AG09319 (cell line): ENCODE measurements around the gene TGIF1.
"Not testable (repeated sequence)": the region's sequence is repeated elsewhere in the genome, so short reads cannot be mapped to it uniquely, and the experiment has no call there.

Experiments
- DNase-seq: peaks from one replicate; pipeline ENCODE4 v3.0.0-alpha.2; 2010; ENCODE audit warnings: low read depth; ENCODE audit errors: extremely low read depth
- TF ChIP-seq, protein P1 (sequence below): IDR thresholded peaks from 2 replicates; pipeline ENCODE4 v1.5.1; 2011; ENCODE audit warnings: low read depth, mild to moderate bottlenecking, inconsistent platforms, low read length, moderate library complexity

The TGIF1 gene

GRCh38 chr18:3466872-3467271 lies 16.9 kb downstream of the TGIF1 start:
- TF ChIP-seq, protein P1, sequence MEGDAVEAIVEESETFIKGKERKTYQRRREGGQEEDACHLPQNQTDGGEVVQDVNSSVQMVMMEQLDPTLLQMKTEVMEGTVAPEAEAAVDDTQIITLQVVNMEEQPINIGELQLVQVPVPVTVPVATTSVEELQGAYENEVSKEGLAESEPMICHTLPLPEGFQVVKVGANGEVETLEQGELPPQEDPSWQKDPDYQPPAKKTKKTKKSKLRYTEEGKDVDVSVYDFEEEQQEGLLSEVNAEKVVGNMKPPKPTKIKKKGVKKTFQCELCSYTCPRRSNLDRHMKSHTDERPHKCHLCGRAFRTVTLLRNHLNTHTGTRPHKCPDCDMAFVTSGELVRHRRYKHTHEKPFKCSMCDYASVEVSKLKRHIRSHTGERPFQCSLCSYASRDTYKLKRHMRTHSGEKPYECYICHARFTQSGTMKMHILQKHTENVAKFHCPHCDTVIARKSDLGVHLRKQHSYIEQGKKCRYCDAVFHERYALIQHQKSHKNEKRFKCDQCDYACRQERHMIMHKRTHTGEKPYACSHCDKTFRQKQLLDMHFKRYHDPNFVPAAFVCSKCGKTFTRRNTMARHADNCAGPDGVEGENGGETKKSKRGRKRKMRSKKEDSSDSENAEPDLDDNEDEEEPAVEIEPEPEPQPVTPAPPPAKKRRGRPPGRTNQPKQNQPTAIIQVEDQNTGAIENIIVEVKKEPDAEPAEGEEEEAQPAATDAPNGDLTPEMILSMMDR = no peak
- no peak for DNase-seq

DNA sequence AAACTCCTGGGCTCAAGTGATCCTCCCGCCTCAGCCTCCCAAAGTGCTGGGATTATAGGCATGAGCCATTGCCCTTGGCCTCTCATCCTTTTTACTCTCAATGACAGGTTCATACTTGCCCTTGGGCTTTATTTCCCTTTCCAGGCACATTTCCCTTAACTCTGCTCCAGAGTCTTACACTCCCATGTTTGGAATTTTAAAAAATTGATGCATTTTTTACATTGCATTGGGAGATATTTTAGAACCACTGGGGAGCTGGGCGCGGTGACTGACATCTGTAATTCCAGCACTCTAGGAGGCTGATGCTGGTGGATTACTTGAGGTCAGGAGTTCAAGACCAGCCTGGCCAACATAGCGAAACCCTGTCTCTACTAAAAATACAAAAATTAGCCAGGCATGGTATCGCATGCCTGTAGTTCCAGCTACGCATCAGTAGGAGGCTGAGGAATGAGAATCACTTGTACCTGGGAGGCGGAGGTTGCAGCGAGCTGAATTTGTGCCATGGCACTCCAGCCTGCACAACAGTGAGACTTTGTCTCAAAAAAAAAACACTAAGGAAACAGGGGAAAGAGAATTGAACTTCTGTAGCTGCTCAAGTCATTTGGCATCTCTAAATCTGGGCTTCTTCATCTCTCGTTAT lies 18.2 kb downstream of the TGIF1 start:
- TF ChIP-seq, protein P1 = no peak
- DNase-seq = no peak

DNA sequence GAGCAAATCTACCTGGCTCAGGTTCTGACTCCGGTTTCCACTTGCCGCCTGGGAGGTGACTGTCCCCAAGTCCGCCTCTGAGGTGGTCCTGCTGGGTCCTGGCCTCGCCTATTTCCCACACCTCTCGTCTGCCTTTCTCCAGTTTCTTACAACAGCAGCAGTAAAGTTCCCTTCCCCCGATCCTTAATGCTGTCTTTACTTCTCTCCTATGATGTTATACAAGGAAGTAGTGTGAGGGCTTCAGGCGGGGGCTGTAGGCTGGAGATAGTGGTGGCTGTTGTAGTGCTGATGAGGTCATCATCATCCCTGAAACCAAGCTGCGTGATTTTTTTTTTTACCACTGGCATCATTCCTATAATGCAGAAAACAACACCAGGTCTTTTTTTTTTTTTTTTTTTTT lies 18.9 kb downstream of the TGIF1 start:
- DNase-seq = no peak
- TF ChIP-seq, protein P1 = no peak

DNA sequence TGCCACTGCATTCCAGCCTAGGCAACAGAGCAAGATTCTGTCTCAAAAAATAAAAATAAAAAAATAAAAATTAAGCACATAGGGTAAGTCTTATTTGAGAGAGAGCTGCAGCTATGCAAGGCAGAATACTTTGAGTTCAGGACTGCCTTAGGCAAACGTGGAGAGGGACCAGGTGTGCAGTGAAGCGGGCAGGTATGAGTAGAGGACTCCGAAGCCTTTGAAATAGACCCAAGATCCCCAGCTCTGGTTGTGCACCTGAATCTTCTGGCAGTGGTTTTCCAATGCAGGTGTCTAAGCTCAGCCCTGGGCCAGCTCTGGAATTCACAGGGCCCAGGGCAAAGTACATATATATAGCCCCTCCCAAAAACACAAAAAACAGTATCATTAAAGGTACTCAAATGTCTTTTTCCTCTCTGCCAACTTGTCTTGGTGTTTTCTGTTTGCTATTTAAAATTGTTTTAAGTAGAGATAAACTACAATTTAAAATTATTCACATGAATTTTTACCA lies 21.2 kb downstream of the TGIF1 start:
- TF ChIP-seq, protein P1 = no peak

DNA sequence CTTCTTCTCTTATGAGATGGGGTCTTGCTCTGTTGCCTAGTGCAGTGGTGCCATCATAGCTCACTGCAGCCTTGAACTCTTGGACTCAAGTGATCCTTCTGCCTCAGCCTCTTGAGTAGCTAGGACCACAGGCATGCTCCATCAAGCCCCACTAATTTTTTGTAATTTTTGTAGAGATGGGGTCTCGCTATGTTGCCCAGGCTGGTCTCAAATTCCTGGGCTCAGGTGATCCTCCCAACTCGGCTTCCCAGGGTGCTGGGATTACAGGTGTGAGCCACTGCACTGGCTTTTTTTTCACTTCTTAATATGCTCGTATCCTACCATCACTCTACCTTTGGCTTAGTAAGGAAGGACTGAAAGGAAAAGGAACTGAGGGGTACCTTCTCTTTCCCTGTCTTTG lies 22.1 kb downstream of the TGIF1 start:
- DNase-seq = not testable (repeated sequence)

More for the DNA sequence above, 21.2 kb downstream of the TGIF1 start:
- DNase-seq = no peak

- DNase-seq = no peak
- TF ChIP-seq, protein P1 = no peak
Observed at GRCh38 chr18:3472681-3473544, 22.9 kb downstream of the TGIF1 start.

DNA sequence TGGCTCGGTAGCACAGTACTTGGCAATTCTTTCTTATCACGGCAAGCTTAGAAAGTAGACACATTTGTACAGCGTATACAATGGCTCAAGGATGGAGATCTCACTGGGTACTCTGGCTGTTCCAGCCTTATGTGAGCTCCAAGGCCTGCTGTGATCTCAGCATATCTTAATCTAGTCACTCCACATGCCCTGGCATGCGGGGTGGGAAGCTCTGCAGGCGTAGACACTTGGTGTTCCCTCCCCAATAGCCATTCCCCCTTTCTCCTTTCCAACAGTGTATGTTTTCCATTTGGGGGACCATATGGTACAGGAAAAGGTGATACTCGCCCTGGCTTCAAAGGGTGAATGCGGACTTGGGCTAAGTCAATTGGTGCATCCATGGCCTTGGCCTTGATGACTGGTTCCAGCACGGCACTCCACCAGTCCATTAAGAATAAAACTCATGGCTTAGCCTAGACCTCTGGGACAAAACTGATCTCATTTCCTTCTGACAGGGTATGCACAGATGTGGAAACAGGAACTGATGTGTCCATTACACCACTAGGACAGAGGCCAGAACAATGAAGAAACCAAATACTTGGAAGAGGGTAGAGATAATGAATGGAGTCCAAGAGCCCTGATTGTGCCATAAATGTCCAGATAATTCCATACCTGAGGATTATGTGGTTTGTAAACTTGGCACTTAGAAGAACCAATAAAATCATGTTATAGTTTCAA lies 28.4 kb downstream of the TGIF1 start:
- DNase-seq = no peak
- TF ChIP-seq, protein P1 = no peak
